Endothelial cell of umbilical vein (primary cell): ENCODE measurements around the gene SGF29. TPM values are rescaled to one million over a fixed set of nuclear protein-coding genes. Genes with fewer than 3 reads are reported as not detected.

Experiments used
- BruUV-seq: library from RNA; stranded (reverse); fragments of 400-500 nt; replicated peaks from 2 replicates; lab custom pipeline; 2021; lab: Mats Ljungman, UMichigan
- CTCF ChIA-PET: fragments of 300-600, 350-600 bp; sonication (Branson Sonifier 250); formaldehyde crosslinking; loops from one replicate; lab custom pipeline; 2021; ENCODE audit warnings: antibody characterized with exemption, inconsistent platforms; lab: Charles Lee
- POLR2A ChIA-PET: fragments of 300-600, 350-600 bp; sonication (Branson Sonifier 250); formaldehyde crosslinking; loops from one replicate; lab custom pipeline; 2021; ENCODE audit warnings: antibody characterized with exemption, inconsistent platforms; lab: Charles Lee
- DNase-seq: peaks from one replicate; pipeline ENCODE4 v3.0.0-alpha.2; 2011; ENCODE audit warnings: low read depth, low spot score
- FAIRE-seq: peaks from 2 replicates; lab custom pipeline; 2011; peaks lifted over from hg19 to GRCh38; lab: Jason Lieb, UNC
- H2AFZ ChIP-seq: 2 replicates; pipeline ENCODE4 v1.6.0; 2012; ENCODE audit warnings: low read depth, low read length, control low read depth, inconsistent platforms
- H3K27ac ChIP-seq: 2 replicates; pipeline ENCODE4 v1.5.1; 2011; ENCODE audit warnings: low read depth, mild to moderate bottlenecking, control low read depth, low read length, moderate library complexity; ENCODE audit not compliant: insufficient read depth
- H3K27me3 ChIP-seq, 2 experiments: 2 replicates each; pipeline versions ENCODE4 v1.6.0 to v1.6.1; 2011; ENCODE audit warnings: low read length in 2 of 2, mixed read lengths in 1 of 2; ENCODE audit not compliant: control insufficient read depth in 2 of 2, insufficient read depth in 2 of 2
- H3K36me3 ChIP-seq, 2 experiments: 2 replicates in 1 of 2; 3 replicates in 1 of 2; pipeline ENCODE4 v1.5.1; 2011; ENCODE audit warnings: low read length in 2 of 2, mild to moderate bottlenecking in 1 of 2, moderate library complexity in 1 of 2; ENCODE audit not compliant: control insufficient read depth in 2 of 2, insufficient read depth in 2 of 2; ENCODE audit errors: extremely low read depth in 1 of 2
- H3K4me1 ChIP-seq: 3 replicates; pipeline ENCODE4 v1.5.1; 2011; ENCODE audit warnings: mild to moderate bottlenecking, low read length; ENCODE audit not compliant: control insufficient read depth, insufficient read depth; ENCODE audit errors: extremely low read depth
- H3K4me2 ChIP-seq: 2 replicates; pipeline ENCODE4 v1.6.1; 2011; ENCODE audit warnings: low read length, control low read depth, mixed read lengths; ENCODE audit not compliant: insufficient read depth
- H3K4me3 ChIP-seq, 3 experiments: fragments of 200-600 bp in 1 of 3; sonication (generic), shearing (Covaris generic) in 1 of 3; replicated peaks in 1 of 3; 2 replicates each; pipeline ENCODE4 v1.5.1; 2011 to 2016; ENCODE audit warnings: control low read depth in 3 of 3, low read length in 3 of 3, mild to moderate bottlenecking in 2 of 3, inconsistent platforms in 1 of 3, low read depth in 1 of 3, moderate library complexity in 1 of 3; ENCODE audit not compliant: insufficient read depth in 1 of 3
- H3K79me2 ChIP-seq: 2 replicates; pipeline ENCODE4 v1.6.0; 2012; ENCODE audit warnings: low read length, inconsistent platforms; ENCODE audit not compliant: control insufficient read depth, insufficient read depth
- H3K9ac ChIP-seq: replicated peaks from 2 replicates; pipeline ENCODE3; 2011; ENCODE audit warnings: low read length, control low read depth; ENCODE audit not compliant: insufficient read depth; ENCODE audit errors: extremely low read depth
- H3K9me1 ChIP-seq: replicated peaks from 3 replicates; pipeline ENCODE4 v1.6.0; 2011; ENCODE audit warnings: mild to moderate bottlenecking, low read length; ENCODE audit not compliant: control insufficient read depth, insufficient read depth; ENCODE audit errors: extremely low read depth
- H3K9me3 ChIP-seq: replicated peaks from 2 replicates; pipeline ENCODE4 v1.5.1; 2012; ENCODE audit warnings: low read length, inconsistent platforms; ENCODE audit not compliant: control insufficient read depth, insufficient read depth
- H4K20me1 ChIP-seq: replicated peaks from 2 replicates; pipeline ENCODE3; 2011; ENCODE audit warnings: mild to moderate bottlenecking, low read length; ENCODE audit not compliant: control insufficient read depth, insufficient read depth; ENCODE audit errors: extremely low read depth
- EZH2 ChIP-seq: IDR thresholded peaks from 2 replicates; pipeline ENCODE4 v1.6.1; 2012; ENCODE audit warnings: borderline replicate concordance, low read depth, mild to moderate bottlenecking, moderate library complexity, low read length, inconsistent platforms; ENCODE audit not compliant: severe bottlenecking
- FOS ChIP-seq: IDR thresholded peaks from 2 replicates; pipeline ENCODE4 v1.6.1; 2011; ENCODE audit warnings: mild to moderate bottlenecking, low read length, moderate library complexity, borderline replicate concordance; ENCODE audit not compliant: insufficient read depth
- GATA2 ChIP-seq: IDR thresholded peaks from 2 replicates; pipeline ENCODE4 v1.7.0; 2011; ENCODE audit warnings: low read depth, mild to moderate bottlenecking, moderate library complexity, mixed read lengths, low read length; ENCODE audit not compliant: insufficient read length, insufficient read depth
- JUN ChIP-seq: IDR thresholded peaks from 2 replicates; pipeline ENCODE4 v1.6.1; 2011; ENCODE audit warnings: borderline replicate concordance, low read depth; ENCODE audit not compliant: insufficient read length, insufficient read depth
- MYC ChIP-seq: IDR thresholded peaks from one replicate; pipeline ENCODE4 v1.6.1; 2011; ENCODE audit warnings: mild to moderate bottlenecking, low read depth, low read length
- POLR2A ChIP-seq: IDR thresholded peaks from 2 replicates; pipeline ENCODE4 v1.6.1; 2012; ENCODE audit warnings: low read depth, mild to moderate bottlenecking, control low read depth, low read length
- POLR2AphosphoS5 ChIP-seq: IDR thresholded peaks from 2 replicates; pipeline ENCODE4 v1.6.1; 2012; ENCODE audit warnings: low read depth, mild to moderate bottlenecking, control low read depth, low read length, moderate library complexity; ENCODE audit not compliant: insufficient read depth
- dilution Hi-C: fragments of 300-500 bp; cut with MboI; formaldehyde crosslinking; loops from one replicate; pipeline ENCODE4 v1.15.0; 2019; ENCODE audit warnings: low sequenced_read_pairs; ENCODE audit not compliant: extremely low pct_ligation_motif_present
- intact Hi-C: fragments of 100-400 bp; cut with micrococcal nuclease; formaldehyde crosslinking; loops from one replicate; pipeline ENCODE4 v1.10.0; 2022
- polyA plus RNA-seq, 4 experiments: library from polyadenylated mRNA; depleted of rRNA in 3 of 4; stranded (reverse) in 3 of 4; unstranded in 1 of 4; fragments of >200 nt; gene quantifications; 2 replicates each; pipeline versions ENCODE4 v1.2.1 to v1.2.3, GENCODE V29; 2011 to 2012; ENCODE audit warnings: missing spikeins in 1 of 4
- total RNA-seq: library from RNA; stranded (reverse); gene quantifications from 2 replicates; pipeline ENCODE4 v1.2.3, GENCODE V29; 2021
- TF ChIP-seq, protein P1 (sequence below): IDR thresholded peaks from 2 replicates; pipeline ENCODE4 v1.6.1; 2011; ENCODE audit not compliant: insufficient read depth, insufficient read length
- TF ChIP-seq, protein P2 (sequence below), 2 donors: IDR thresholded peaks; 1 replicate in 1 of 2; 2 replicates in 1 of 2; pipeline ENCODE4 v1.5.1; 2011; ENCODE audit warnings: low read length in 2 of 2, mild to moderate bottlenecking in 2 of 2, moderate library complexity in 2 of 2, control low read depth in 1 of 2, inconsistent platforms in 1 of 2, low read depth in 1 of 2; ENCODE audit not compliant: insufficient read depth in 1 of 2; ENCODE audit errors: extremely low read depth in 1 of 2

The SGF29 gene
- total and polyA plus RNA-seq, 2 donors (not counting 3 experiments of a cell fraction or from before 2014, with no cell fraction given): 3.4 to 12.0 TPM

DNA sequence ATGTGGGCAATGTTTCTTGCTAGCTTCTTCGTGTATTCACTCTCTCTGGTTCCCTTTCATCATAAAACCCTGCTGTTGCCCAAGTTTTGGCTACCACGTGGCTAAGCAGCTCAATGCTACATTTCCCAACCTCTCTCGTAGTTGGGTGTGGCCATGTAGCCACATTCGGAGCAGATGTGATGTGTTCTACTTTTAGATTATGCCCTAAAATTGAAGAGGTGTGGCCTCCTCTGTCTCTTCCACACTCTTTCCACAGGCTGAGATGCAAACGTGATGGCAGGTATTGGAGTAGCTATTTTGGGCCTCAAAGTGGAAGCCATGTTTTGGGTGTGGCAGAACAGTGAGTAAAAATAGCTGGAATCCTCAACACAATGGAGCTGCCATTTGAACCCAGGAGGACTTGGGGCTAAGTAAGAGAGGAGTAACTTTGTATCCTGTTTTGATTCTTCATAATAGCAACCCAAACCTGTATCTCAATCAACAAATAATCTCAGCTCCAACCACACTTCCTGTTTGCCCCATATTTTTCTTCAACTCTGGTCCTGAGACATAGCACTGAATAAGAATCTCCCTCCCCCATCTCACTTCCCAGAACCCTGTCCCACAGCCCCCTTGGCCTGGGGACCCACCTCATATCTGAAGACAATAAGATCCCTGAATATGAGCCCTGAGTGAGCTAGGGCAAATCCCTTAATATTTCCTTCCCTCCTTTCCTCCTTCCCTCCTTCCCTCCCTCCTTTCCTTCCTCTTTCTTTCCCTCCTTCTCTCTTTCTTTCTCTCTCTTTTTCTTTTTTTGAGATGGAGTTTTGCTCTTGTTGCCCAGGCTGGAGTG is 19.0 kb upstream of the SGF29 start:
- Histone ChIP-seq H3K36me3 (no peaks in the 10 kb centered on the region), H3K27ac (no peak overlapping the region), H3K4me2 (no peak overlapping the region), H3K9ac (no peak overlapping the region), H3K79me2 (no peaks in the 10 kb centered on the region), H4K20me1 (no peaks in the 10 kb centered on the region), H2AFZ (no peak overlapping the region), H3K4me3 (no peak overlapping the region), H3K9me3 (no peaks in the 10 kb centered on the region), H3K9me1 (no peaks in the 10 kb centered on the region), H3K27me3 (peaks cover 0 to 2% of the 10 kb centered on the region in 2 experiments), H3K4me1 (no peaks in the 10 kb centered on the region)
- DNase-seq (no peak), FAIRE-seq (no peak)
- dilution Hi-C loops: no loop called here
- TF ChIP-seq MYC (no peak), JUN (no peak), POLR2A (no peak), FOS (no peak), GATA2 (no peak), EZH2 (no peak), POLR2AphosphoS5 (no peak)
- TF ChIP-seq, protein P1, sequence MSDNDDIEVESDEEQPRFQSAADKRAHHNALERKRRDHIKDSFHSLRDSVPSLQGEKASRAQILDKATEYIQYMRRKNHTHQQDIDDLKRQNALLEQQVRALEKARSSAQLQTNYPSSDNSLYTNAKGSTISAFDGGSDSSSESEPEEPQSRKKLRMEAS: no peak
- TF ChIP-seq, protein P2, sequence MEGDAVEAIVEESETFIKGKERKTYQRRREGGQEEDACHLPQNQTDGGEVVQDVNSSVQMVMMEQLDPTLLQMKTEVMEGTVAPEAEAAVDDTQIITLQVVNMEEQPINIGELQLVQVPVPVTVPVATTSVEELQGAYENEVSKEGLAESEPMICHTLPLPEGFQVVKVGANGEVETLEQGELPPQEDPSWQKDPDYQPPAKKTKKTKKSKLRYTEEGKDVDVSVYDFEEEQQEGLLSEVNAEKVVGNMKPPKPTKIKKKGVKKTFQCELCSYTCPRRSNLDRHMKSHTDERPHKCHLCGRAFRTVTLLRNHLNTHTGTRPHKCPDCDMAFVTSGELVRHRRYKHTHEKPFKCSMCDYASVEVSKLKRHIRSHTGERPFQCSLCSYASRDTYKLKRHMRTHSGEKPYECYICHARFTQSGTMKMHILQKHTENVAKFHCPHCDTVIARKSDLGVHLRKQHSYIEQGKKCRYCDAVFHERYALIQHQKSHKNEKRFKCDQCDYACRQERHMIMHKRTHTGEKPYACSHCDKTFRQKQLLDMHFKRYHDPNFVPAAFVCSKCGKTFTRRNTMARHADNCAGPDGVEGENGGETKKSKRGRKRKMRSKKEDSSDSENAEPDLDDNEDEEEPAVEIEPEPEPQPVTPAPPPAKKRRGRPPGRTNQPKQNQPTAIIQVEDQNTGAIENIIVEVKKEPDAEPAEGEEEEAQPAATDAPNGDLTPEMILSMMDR (IDR thresholded peaks at IDR 0.05; ENCODE audit: extremely low read depth in 1 of 2, insufficient read depth in 1 of 2, low read depth in 1 of 2, low read length in 2 of 2): no peak
- intact Hi-C loops: no loop called here
- POLR2A ChIA-PET: no interaction called here
- CTCF ChIA-PET: no interaction called here
- no TSS peak for BruUV-seq
